Adrenal gland (tissue), 5 donors: ENCODE data around the gene ACAA2.

Experiments
- POLR2A ChIP-seq, 2 donors: fragments of 450-650 bp; IDR thresholded peaks; one replicate each; pipeline ENCODE4 v1.6.1; 2017; ENCODE audit warnings: antibody characterized with exemption in 2 of 2, mild to moderate bottlenecking in 2 of 2, moderate library complexity in 1 of 2
- TF ChIP-seq, protein P1 (sequence below), 6 experiments: fragments of 450-650 bp in 4 of 6; fragments of 200-600 bp in 2 of 6; sonication (generic) in 1 of 6; IDR thresholded peaks; 1 replicate in 5 of 6; 2 replicates in 1 of 6; pipeline versions ENCODE4 v1.5.1 to v1.8.0; 2016 to 2021; ENCODE audit warnings: antibody characterized with exemption in 6 of 6, mild to moderate bottlenecking in 2 of 6, moderate library complexity in 1 of 6
- donor health status: DM: no; HTN: no; CAD: no.

DNA sequence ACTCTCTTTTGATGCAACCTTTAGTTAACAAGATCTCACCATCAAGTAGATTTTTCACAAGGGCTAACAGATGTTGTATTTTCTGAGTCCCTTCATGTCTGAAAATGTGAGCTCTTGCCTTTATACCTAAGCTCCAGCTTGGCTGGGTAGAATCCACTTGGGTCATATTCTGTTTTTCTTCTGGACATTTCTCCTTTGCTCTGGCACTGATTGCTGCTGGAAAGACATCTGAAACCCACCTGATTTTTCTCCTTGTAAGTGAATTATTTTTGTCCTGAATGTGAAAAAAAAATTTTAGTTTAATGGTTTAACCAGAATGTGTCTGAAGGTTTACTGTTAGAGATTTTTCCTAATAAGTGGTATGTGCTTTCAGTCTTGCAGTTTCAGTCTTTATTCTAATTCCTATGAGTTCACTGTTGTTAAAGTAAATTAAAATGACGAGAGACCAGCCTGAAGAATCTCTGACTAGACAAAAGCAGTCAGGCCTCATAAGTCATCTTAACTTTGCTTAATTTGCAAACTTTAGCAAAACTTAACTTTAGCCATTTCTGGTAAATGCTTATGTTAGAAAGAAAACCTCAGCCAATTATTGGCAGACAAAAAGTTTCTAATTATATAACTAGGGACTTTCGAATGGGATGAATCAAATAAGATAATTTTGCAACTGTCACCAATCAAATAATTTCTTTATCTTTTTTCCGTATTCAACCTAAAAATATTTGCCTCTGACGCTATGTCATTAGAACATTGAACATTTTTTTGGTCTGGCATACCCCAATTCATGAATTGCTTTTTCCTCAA is 70.8 kb downstream of the ACAA2 start:
- TF ChIP-seq POLR2A (IDR thresholded peaks at IDR 0.05), result no peak
- TF ChIP-seq, protein P1, sequence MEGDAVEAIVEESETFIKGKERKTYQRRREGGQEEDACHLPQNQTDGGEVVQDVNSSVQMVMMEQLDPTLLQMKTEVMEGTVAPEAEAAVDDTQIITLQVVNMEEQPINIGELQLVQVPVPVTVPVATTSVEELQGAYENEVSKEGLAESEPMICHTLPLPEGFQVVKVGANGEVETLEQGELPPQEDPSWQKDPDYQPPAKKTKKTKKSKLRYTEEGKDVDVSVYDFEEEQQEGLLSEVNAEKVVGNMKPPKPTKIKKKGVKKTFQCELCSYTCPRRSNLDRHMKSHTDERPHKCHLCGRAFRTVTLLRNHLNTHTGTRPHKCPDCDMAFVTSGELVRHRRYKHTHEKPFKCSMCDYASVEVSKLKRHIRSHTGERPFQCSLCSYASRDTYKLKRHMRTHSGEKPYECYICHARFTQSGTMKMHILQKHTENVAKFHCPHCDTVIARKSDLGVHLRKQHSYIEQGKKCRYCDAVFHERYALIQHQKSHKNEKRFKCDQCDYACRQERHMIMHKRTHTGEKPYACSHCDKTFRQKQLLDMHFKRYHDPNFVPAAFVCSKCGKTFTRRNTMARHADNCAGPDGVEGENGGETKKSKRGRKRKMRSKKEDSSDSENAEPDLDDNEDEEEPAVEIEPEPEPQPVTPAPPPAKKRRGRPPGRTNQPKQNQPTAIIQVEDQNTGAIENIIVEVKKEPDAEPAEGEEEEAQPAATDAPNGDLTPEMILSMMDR (IDR thresholded peaks at IDR 0.05), result no peak
